Muscle of back (tissue), 11 donors: ENCODE measurements around the gene FLNC. TPM values are rescaled to one million over a fixed set of nuclear protein-coding genes. Genes with fewer than 3 reads are reported as not detected.

Source experiments
- DNase-seq, 3 donors: peaks; one replicate each; pipeline versions ENCODE4 v3.0.0 to v3.0.0-alpha.2; 2013
- polyA plus RNA-seq, 10 donors: library from polyadenylated mRNA; unstranded; fragments of 120-200 nt; gene quantifications; one replicate each; pipeline ENCODE4 v1.2.1, GENCODE V29; 2013; ENCODE audit not compliant: insufficient read length in 10 of 10

FLNC gene
- polyA plus RNA-seq, 10 donors, result 328 to 647 (median 563) TPM

DNA sequence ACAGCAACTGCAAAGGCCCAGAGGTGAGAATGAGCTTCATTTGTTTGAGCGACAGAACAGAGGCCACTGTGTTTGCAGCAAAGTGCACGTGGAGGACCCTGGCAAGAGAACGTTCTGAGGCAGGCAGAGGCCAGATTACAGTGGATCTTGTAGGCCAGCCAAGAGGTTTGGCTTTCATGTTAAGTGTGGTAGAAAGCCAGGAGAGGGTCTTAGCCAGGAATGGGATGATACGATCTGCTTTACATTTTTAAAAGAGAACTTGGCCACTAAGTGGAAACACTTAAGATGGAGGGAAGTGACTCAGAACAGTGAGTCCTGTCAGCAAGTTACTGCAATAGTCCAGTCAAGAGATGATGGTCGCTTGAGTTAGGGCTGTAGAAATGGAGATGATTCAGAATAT lies 33.9 kb upstream of the FLNC start:
- DNase-seq, result peak; percentile 63 to 82 (median 74)

DNA sequence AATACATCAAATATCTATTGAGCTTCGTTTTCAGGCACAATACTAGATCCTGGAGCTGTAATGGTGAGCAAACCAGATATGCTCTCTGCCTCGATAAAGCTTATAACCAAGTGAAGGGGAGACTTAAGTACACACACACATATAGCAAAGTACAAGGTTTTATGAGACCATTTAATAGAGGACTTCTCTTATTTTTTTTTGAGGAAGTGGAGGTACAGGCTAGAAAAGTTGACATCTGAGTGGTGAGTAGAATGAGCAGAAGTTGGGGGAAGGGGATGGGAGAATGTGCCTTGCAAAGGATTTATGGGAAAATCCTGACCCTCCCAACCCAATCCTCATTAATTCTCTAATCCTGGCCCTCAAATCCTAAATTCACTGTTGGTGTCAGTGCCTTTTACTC lies 30.8 kb upstream of the FLNC start:
- no peak for DNase-seq

DNA sequence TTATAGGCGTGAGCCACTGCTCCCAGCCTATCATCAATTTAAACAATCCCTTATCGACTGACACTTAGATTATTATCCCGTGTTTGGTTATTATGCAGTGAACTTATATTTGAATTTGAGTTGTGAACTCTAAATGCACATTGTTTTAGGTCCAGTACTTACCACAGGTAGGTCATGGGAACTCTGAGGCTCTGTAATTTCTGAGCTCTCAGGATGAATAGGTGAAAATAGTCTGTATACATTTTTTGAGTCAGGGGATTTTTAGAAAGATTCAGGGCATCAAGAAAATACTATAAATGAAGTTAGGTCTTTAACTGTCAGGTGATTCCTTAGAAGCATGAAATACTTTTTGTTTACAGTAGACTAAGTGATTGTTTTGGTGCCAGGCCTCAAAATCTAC lies 29.6 kb upstream of the FLNC start:
- no peak for DNase-seq

DNA sequence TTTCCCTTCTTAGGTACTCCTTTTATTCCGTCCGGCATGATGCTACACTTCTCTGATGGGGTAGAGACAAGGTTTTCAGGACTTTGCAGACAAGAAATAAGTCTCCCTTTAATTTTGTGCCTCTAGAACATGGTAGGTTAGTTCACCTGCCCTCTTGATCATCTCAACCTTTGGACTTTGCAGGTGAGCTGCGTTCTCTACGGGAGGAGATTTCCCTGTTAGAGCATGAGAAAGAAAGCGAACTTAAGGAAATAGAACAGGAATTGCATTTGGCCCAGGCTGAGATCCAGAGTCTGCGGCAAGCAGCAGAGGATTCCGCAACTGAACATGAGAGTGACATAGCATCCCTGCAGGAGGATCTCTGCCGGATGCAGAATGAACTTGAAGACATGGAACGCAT lies 29.2 kb upstream of the FLNC start:
- DNase-seq, result no peak

DNA sequence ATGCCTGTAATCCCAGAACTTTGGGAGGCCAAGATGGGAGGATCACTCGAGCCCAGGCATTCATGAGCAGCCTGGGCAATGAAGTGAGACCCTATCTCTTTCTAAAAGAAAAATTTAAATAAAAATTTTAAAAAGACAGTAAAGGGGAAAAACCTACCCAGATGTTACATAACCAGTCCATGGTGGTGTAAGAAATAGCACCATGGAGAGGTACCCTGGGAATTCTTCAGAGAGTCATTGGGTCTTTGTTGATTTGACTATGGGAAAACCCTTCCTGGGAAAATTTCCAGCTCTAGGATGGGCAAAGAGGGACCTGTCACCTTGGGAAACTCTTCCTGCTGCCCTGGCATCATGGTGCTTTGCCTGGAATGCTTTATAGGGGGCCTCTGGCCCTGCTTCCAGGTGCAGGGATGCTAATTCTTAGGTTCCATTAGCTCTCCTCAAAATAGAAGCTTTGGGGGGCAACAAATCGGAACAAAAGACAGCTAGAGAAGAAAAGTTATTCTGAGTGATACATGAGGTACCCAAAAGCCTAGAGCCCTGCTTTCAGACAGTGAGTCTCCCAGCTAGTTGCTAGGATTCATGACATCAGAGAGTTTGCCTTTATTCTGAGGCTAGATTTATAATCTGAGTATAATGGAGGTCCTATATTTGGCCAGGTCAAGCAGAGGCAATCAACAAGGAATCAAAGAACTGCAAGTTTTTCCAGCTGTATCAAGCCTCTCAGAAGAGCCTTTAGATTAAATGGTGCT lies 28.4 kb upstream of the FLNC start:
- DNase-seq, result no peak

DNA sequence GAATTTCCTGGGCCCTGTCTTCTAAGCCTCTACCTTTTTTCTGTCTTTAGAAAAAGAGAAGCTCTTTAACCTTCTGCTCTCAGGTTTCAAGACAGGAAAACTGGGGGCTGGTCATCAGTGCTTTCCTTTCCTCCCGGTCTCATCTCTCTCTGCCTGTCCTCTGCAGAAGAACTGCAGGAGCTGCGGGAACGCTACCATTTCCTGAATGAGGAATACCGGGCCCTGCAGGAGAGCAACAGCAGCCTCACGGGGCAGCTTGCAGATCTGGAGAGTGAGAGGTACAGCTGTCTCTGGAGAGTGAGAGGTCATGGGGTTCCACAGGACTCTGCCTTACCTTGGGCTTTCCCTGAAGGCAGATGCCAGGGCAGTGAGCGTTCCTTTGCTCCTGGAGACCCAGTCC lies 25.7 kb upstream of the FLNC start:
- DNase-seq, result no peak

DNA sequence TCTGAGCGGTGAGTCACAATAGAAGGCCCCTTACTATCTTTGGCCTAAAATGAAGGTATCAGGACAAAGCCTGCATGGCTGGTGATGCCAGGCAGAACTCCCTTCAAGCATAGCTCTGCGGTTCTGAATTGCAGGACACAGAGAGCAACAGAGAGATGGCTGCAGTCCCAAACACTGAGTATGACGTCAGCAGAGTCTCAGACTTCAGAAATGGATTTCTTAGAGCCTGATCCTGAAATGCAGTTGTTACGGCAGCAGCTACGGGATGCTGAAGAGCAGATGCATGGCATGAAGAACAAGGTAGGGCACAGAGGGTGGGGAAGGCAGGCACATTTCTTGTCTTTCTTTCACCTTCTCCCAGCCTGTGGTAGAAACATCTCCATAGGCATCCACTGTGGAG lies 25.0 kb upstream of the FLNC start:
- no peak for DNase-seq

DNA sequence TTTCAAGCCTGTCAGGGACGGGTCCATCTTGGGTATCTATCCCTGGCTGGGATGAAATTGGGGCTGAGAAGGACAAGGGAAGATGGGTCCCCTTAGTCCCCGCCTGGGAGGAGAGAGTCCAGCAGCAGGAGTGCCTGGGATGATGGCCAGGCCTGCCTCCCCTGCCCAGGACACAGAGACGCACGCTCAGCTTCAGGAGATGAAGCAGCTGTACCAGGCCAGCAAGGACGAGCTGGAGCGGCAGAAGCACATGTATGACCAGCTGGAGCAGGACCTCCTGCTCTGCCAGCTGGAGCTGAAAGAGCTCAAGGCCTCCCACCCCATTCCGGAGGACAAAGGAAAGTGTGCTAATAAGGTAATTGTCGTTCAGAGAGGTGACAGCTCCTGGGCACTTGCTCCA lies 23.0 kb upstream of the FLNC start:
- DNase-seq, result peak in 2 of 3 donors; percentile 40 to 54

DNA sequence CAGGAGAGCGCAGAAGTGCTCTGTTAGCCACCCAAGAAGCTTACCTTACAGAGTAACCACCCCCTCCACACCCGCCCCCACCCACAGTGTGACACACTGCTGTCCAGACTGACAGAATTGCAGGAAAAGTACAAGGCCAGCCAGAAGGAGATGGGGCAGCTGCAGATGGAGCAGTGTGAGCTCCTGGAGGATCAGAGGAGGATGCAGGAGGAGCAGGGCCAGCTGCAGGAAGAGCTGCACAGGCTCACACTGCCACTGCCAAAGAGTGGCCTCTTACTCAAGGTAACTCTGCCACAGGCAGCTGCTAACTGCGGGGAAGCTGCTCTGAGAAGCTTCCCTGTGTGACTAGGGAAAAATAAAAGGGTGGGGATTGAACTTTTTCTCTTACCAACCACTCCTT lies 20.8 kb upstream of the FLNC start:
- DNase-seq, result no peak

DNA sequence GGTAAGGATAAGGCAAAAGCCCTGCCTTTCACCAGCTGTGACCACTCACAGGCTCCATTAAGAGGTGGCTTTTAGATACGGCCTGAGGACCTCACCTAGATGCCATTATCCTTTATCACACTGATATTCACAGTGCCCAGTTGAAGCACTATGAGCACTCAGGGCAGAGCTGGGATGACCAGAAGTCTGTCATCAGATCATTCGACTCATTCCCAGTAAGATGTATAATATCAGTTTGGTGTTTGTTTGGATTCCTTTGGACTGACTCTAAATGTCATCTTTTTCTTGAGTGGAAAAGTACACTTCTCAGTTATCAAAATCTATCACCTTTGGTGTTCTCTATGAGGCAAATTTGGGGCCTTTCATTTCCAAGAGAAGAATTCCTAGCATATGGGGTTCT lies 19.7 kb upstream of the FLNC start:
- DNase-seq, result no peak

DNA sequence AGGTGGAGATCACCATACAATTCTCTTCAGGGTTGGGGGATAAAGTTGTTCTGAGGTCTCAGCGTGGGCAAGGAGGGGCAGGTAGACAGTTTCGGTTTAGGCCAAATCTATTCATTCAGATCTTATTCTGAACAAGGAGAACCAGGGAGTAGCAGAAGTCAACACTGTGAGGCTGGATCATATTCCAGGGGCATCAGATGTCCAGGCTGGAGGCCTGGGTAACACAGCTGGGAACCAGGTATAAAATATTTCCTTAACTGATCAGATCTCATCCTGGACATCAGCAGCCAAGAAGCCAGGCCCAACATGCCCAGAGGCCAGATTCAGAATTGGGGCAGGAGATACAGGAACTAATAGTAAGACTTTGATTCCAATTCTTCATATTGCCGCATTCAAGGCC lies 19.2 kb upstream of the FLNC start:
- DNase-seq, result no peak

DNA sequence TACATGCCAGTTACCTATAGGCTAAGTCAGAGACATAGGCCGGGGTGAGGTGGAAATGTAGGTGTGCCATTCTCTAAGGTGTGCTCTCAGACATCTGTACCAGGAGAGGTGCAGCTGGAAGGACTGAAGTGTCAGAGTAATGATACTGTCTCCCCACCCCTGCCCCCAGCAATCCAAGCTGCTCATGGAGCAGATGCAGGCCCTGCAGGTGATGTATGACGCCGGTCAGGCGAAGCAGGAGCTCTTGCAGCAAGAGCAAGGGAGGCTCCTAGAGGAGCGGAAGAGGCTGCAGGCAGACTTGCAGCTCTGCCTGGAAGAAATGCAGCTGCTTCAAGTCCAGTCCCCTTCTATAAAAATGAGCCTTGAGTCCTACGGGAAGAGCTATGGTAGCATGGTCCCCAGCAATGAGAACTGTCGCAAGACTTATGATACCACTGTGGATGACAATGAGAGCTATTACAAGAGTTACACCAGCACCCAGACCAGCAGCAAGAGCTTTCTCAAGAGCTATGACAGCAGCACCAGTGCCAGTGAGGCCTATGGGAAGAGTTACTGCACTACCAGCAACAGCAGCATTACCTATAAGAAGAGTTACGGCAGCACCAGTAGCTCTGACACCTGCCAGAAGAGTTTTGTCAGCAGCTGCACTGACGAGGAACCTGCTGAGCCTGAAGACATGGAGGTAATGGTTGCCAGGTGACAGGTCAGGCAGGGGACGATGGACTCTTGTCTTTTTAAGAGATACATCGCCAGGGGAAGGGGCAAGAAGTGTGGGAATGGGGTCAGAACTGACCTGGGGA lies 18.4 kb upstream of the FLNC start:
- DNase-seq, result no peak

DNA sequence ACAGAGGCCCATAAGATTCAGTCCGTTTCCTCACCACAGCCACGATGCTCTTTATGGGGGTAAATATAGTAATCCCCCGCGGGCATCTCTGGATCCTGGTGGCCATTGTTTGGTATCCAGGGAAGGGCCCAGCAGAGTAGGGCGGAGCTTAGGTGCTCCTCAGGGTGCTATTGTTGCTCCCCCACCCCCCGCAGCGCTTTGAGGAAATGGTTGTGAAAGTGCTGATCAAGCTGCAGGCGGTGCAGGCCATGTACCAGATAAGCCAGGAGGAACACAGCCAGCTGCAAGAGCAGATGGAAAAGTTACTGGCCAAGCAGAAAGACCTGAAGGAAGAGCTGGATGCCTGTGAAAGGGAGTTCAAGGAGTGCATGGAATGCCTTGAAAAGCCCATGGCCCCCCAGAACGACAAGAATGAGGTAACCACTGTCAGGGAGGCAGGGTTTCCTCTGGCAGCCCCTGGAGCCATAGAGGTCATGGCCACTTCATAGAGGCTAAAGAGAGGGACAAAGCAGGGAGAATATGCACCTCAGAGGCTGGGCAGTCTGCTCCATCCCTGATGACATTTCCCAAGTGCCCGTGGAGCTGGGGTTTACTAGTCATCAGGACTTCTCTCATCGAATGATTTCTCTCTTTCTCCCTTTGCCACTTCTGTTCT lies 17.6 kb upstream of the FLNC start:
- DNase-seq, result peak in 2 of 3 donors; percentile 33 to 66

DNA sequence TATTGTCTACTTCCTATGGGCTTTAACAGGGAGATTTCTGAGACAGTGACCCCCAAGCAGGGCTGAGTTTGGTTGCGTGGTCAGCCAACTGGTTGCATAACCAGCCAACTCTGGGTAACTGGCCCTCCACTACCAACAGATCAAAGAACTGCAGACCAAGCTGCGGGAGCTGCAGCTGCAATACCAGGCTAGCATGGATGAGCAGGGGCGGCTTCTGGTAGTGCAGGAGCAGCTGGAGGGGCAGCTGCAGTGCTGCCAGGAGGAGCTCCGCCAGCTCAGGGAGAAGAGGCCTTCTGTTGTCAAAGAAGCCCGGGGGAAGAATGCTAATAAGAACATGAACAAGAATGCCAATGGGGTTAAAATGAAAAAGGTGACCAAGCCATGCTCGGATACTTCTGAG lies 15.7 kb upstream of the FLNC start:
- peak in 2 of 3 donors; percentile 32 to 60 for DNase-seq

DNA sequence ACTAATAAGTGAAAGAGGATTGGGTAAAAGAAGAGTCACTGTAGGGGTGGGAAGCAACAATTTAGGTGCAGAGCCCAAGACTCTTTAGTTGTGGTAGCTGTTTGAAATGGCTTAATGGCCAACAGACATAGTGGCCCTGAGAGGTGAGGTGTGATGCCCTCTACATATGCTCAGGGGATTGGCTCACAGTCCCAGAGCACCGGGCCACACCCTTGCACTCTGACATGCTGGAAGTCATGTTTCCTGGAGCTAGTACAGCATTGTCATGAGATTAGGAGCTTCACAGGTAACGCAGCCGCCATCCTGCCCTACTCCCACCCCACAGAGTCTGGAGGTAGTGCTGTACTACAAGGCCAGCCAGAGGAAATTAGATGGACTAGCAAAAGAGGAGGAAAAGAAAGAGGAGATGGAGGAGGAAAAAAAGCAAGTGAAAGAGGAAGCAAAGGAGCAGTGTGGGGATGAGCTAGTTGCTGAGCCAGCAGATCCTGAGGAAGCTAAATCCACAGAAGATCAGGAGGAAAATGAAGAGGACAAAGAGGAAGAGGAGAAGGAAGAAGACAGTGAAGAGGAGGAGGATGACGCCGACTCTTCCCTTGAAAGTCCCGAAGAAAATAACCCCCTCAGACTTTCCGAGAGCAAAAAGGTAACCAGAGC lies 14.8 kb upstream of the FLNC start:
- DNase-seq, result no peak

DNA sequence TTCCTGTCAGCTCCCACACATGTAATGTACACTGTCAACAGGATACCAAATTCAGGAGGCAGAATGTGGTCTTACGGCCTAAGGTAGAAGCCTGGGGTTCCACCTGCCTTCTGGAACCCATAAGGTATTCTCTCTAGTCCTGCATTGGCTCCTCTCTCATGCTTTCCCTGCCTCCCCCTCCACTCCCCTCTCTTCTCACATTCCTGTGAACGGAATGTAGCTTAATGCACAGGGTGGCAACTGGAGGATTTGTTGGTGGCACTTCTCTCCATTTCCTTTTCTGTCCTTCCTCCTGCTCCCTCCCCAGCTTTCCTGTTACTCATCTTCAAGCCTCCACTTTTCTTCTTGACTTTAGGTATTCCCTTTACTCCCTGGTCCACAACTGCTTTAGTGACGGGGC lies 11.5 kb upstream of the FLNC start:
- DNase-seq, result no peak

DNA sequence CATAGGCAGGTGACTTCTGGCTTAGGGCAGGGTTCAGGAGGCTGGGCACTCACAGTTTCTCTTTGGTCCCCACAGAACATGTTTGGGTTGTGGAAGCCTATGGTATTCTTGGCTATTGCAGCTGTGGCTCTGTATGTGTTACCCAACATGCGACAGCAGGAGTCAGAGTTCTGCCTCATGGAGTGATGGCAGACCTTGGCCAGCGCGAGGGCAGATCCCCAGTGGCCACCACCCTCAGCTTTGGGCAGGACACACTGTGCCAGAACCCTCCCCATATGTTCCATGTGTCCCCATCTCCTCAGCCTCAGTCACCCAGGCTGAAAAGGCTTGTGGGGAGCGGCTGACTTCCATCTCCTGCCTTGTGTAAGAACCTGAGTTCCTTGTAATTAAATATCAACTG lies 8.5 kb upstream of the FLNC start:
- DNase-seq, result no peak

DNA sequence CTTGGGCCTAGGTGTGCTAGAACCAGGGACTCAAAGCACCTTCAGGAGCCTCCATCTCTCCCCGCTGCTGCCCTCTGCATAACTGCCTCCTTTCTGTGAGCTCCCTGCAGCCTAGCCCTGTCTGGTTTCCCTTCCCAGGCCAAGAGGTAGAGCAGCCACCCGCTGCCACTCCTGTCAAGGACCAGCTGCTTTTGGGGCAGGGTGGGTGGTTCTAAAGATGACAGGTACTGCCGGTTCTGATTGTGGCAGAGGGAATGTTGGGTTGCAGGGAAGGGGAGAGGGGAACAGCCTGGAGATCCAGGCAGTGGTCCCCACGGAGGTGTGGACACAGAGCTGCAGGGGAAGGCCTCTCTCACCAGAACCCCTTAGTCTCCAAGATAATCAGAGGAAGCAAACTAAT lies 3.7 kb upstream of the FLNC start:
- no peak for DNase-seq

DNA sequence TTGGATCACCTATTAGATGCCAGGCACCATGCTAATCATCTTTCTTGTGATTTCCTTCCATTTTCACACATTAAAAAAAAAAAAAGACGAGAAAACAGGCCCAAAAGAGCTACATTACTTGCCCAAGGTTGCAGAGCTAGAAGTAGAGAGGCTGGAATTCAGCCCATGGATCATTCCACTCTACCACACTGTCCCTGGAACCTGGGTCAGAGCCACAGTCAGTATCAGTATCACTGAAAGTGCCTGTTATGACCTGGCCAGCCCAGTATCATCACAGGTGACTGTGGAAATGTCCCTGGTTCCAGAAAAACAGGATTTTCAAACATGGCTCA lies 3.3 kb upstream of the FLNC start:
- DNase-seq, result no peak

DNA sequence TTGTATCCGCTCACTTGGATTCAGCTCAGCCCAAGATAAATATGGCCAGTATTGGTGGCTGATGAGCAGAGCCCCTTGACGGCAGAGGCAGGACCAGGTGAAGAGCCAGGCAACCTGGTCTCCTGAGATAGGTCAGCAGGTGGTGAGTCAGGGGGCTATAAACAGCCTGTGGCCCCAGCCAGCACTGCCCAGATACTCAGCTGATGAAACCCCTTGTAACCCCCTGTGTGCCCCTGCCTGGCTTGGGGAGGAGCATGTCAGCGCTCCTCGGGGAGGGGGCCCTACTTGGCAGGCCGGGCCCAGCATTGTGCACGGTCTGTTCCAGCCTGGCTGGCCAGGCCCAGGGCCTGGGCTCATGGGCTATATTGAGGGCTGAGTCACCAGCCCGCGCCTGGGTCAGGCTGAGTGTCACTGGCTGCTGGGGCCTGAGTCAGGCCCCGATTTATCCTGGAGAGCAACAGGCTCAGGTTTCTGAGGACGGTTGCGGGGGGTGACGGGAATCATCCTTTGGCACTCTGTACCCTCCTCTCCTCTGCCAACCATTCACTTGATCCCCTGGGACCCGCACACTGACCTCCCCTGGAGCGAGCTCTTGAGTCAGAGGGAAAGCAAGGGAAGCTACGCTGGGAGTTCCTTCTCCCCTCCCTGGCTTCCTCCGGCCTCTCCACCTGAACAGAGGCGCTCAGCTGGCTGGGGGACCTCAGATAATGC lies 2.8 kb upstream of the FLNC start:
- peak; percentile 58 to 82 (median 64) for DNase-seq

DNA sequence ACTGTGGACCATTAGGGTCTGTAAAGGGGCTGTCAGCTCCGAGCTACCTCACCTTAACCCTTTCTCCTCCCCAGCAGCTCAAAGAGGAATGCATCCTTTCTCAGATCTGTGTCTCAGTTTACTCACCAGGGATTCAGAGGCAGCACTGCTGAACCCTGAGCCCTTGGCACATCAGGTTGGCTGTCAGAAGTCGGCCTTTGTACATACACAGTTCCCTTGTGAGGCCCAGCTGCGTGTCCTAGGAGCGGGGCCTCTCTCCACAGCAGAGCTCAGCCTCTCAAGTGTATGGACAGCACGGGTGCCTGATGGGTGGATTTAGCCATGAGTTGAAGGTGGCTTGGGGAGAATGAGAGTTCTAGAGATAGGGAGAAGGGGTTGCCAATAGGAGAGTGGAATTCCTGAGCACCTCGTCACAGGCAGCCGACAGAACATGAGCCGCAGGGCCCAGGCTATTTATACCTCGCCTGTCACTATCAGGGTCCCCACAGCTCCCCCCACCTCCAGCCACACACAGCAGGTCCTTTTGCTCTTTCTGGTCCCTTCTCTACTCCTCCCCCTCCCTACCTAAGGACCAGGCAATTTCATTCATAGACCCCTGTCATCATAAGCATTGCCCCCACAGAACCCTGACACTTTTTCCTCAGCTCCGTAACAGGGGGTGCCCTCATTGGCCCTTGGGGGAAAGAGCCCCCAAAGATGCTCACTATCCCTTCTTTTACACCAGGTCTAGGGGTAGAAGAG lies 2.1 kb upstream of the FLNC start:
- DNase-seq, result peak; percentile 48 to 83 (median 53)
